Measurements from ENCODE around the gene AOC2.

Gene AOC2

DNA sequence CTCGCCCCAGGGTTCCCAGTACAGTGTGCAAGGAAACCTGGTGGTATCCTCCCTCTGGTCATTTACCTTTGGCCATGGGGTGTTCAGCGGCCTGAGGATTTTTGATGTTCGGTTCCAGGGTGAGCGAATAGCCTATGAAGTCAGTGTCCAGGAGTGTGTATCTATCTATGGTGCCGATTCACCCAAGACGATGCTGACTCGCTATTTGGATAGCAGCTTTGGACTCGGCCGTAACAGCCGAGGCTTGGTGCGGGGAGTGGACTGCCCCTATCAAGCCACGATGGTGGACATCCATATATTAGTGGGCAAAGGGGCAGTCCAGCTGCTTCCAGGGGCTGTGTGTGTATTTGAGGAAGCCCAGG, 1.2 kb downstream of the AOC2 start:
- TF ChIP-seq, protein P1, sequence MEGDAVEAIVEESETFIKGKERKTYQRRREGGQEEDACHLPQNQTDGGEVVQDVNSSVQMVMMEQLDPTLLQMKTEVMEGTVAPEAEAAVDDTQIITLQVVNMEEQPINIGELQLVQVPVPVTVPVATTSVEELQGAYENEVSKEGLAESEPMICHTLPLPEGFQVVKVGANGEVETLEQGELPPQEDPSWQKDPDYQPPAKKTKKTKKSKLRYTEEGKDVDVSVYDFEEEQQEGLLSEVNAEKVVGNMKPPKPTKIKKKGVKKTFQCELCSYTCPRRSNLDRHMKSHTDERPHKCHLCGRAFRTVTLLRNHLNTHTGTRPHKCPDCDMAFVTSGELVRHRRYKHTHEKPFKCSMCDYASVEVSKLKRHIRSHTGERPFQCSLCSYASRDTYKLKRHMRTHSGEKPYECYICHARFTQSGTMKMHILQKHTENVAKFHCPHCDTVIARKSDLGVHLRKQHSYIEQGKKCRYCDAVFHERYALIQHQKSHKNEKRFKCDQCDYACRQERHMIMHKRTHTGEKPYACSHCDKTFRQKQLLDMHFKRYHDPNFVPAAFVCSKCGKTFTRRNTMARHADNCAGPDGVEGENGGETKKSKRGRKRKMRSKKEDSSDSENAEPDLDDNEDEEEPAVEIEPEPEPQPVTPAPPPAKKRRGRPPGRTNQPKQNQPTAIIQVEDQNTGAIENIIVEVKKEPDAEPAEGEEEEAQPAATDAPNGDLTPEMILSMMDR (IDR thresholded peaks at IDR 0.05) = no peak
- Histone ChIP-seq H3K79me2 (no peaks in the 10 kb centered on the region), H3K4me3 (ENCODE audit: low read depth, low read length) (no peak overlapping the region), H2AFZ (no peak overlapping the region), H3K9me3 (ENCODE audit: control insufficient read depth, low read length) (no peaks in the 10 kb centered on the region), H3K4me2 (ENCODE audit: low read length) (no peak overlapping the region), H3K36me3 (ENCODE audit: control insufficient read depth, insufficient read depth, low read length) (no peaks in the 10 kb centered on the region), H3K4me1 (no peaks in the 10 kb centered on the region), H3K9ac (no peak overlapping the region), H3K27me3 (ENCODE audit: control insufficient read depth, insufficient read depth, low read length) (no peaks in the 10 kb centered on the region), H3K27ac (no peak overlapping the region)

DNA sequence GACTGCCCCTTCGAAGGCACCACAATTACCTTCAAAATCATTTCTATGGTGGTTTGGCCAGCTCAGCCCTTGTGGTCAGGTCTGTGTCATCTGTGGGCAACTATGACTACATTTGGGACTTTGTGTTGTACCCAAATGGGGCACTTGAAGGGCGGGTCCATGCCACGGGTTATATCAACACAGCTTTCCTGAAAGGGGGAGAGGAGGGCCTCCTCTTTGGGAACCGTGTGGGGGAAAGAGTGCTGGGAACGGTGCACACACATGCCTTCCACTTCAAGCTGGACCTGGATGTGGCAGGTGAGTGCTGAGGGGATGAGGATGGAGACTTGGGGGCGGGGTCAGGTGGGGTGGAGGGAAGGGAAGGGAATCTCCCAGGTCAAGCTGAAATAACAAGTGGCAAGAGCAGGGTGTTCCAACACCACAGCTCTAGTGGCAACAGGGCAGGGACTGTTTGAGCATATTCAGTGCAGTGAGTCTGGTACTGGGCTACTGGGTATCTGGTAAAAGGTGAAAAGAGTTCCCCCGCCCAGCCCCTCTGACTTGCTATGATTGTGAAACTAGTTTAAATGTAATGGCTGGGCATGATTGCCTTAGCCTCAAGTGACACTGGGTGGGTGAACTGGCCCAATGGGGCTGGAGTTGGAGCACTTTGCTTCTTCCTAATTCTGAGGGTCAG, 1.7 kb downstream of the AOC2 start:
- Histone ChIP-seq H2AFZ (no peak overlapping the region), H3K79me2 (no peaks in the 10 kb centered on the region), H3K4me3 (ENCODE audit: low read depth, low read length) (no peak overlapping the region), H3K9me3 (ENCODE audit: control insufficient read depth, low read length) (no peaks in the 10 kb centered on the region), H3K4me2 (ENCODE audit: low read length) (no peak overlapping the region), H3K27me3 (ENCODE audit: control insufficient read depth, insufficient read depth, low read length) (no peaks in the 10 kb centered on the region), H3K4me1 (no peaks in the 10 kb centered on the region), H3K27ac (no peak overlapping the region), H3K36me3 (ENCODE audit: control insufficient read depth, insufficient read depth, low read length) (no peaks in the 10 kb centered on the region), H3K9ac (no peak overlapping the region)
- TF ChIP-seq, protein P1 (IDR thresholded peaks at IDR 0.05) = no peak

DNA sequence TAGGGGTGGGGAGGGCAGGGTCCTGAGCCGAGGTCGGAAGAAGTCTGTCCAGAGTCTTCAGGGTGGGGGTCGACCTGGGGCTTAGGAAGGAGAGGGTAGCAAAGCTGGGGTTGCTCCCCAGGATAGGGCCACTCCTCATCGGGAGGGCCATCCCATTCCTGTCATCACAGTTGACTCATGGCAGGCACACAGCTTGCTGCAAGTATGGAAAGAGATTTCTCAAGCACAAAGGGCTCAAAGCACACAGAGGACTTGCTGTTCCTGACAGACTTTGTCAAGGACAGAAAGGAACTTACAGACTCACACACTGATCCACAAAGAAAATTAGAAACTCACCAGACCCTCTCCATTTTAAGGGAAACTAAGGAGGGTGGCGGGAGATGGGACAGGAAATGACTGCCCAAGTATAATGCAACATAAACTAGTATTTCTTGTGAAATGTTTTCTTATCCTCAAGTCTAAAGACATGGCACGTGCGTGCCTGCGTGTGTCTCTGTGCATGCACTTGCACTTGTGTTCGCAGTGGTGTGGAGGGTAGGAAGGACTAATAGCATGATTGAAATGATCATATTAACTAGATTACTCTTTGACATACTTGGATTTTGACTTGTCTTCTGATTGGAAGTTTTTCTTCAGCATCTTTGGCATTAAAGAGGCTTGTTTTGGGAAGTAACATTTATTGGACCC, 2.4 kb downstream of the AOC2 start:
- TF ChIP-seq, protein P1 (IDR thresholded peaks at IDR 0.05) = no peak
- Histone ChIP-seq H3K27me3 (ENCODE audit: control insufficient read depth, insufficient read depth, low read length) (no peaks in the 10 kb centered on the region), H3K4me3 (ENCODE audit: low read depth, low read length) (no peak overlapping the region), H2AFZ (no peak overlapping the region), H3K79me2 (no peaks in the 10 kb centered on the region), H3K36me3 (ENCODE audit: control insufficient read depth, insufficient read depth, low read length) (no peaks in the 10 kb centered on the region), H3K4me1 (no peaks in the 10 kb centered on the region), H3K27ac (no peak overlapping the region), H3K9me3 (ENCODE audit: control insufficient read depth, low read length) (no peaks in the 10 kb centered on the region), H3K9ac (no peak overlapping the region), H3K4me2 (ENCODE audit: low read length) (no peak overlapping the region)

DNA sequence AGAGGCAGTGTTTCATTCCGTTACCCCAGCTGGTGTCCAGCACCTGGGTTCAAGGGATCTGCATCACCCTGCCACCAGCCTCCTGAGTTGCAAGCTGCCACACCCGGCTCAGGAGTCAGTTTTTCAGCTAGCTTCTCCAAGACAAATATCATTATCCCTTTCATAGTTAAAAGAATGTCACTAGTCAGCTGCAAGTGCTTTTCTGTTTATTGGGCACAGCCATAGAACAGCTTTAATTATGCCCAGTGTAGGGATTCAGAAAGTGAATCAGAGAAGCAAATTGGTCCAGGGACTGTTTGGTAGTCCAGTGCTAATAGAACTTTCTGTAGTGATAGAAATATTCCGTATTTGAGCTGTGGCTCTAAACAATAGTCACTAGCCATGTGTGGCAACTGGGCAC, 3.7 kb downstream of the AOC2 start:
- Histone ChIP-seq H3K36me3 (ENCODE audit: control insufficient read depth, insufficient read depth, low read length) (no peaks in the 10 kb centered on the region), H3K4me3 (ENCODE audit: low read depth, low read length) (no peak overlapping the region), H3K27me3 (ENCODE audit: control insufficient read depth, insufficient read depth, low read length) (no peaks in the 10 kb centered on the region), H3K27ac (no peak overlapping the region), H3K4me2 (ENCODE audit: low read length) (no peak overlapping the region), H3K9me3 (ENCODE audit: control insufficient read depth, low read length) (no peaks in the 10 kb centered on the region), H3K9ac (no peak overlapping the region), H3K79me2 (no peaks in the 10 kb centered on the region), H2AFZ (no peak overlapping the region), H3K4me1 (no peaks in the 10 kb centered on the region)
- TF ChIP-seq, protein P1 (IDR thresholded peaks at IDR 0.05) = no peak

DNA sequence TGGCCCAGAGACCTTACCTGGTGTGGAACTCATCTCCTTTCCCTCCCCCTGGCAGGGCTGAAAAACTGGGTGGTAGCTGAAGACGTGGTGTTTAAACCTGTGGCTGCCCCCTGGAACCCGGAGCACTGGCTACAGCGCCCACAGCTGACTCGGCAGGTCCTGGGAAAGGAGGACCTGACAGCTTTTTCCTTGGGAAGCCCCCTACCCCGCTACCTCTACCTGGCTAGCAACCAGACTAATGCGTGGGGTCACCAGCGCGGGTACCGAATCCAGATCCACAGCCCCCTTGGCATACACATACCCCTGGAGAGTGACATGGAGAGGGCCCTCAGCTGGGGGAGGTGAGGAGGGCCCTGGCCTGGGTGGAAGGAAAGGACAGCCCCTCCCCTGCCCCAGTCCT, 4.7 kb downstream of the AOC2 start:
- H3K4me2 ChIP-seq (ENCODE audit: low read length) = no peak overlapping the region
- no peaks in the 10 kb centered on the region for H3K4me1 ChIP-seq
- H3K79me2 ChIP-seq = no peaks in the 10 kb centered on the region
- H3K27me3 ChIP-seq (ENCODE audit: control insufficient read depth, insufficient read depth, low read length) = no peaks in the 10 kb centered on the region
- H2AFZ ChIP-seq = no peak overlapping the region
- no peaks in the 10 kb centered on the region for H3K36me3 ChIP-seq (ENCODE audit: control insufficient read depth, insufficient read depth, low read length)
- H3K4me3 ChIP-seq (ENCODE audit: low read depth, low read length) = no peak overlapping the region
- H3K9ac ChIP-seq = no peak overlapping the region
- TF ChIP-seq, protein P1 (IDR thresholded peaks at IDR 0.05) = no peak
- no peak overlapping the region for H3K27ac ChIP-seq
- no peaks in the 10 kb centered on the region for H3K9me3 ChIP-seq (ENCODE audit: control insufficient read depth, low read length)

All from parathyroid adenoma (tissue), 2 donors.